Islet of Langerhans (tissue), 1 donor: ENCODE measurements around the gene TRMO.
"Not testable (repeated sequence)": the region's sequence is repeated elsewhere in the genome, so short reads cannot be mapped to it uniquely, and the experiment has no call there.

Source experiments
- FAIRE-seq: peaks from one replicate; lab custom pipeline; 2011; peaks lifted over from hg19 to GRCh38; lab: Jason Lieb, UNC

Gene TRMO

GRCh38 chr9:97921959-97922724 lies at the start of gene TRMO:
TSS of gene TRMO (minus strand) at chr9:97922500. CDS start at chr9:97922493, 7 bp downstream.
- FAIRE-seq, result peak; percentile 79

- FAIRE-seq, result no peak
Measured at GRCh38 chr9:97970165-97970564, 47.9 kb upstream of the TRMO start.

GRCh38 chr9:97969014-97969413 lies 46.7 kb upstream of the TRMO start:
- FAIRE-seq, result no peak

- no peak for FAIRE-seq
Measured at GRCh38 chr9:97966493-97966892, 44.2 kb upstream of the TRMO start.

GRCh38 chr9:97964901-97965300 lies 42.6 kb upstream of the TRMO start:
- FAIRE-seq, result no peak

- FAIRE-seq, result no peak
Measured at GRCh38 chr9:97963232-97963631, 40.9 kb upstream of the TRMO start.

- FAIRE-seq, result no peak
Measured at GRCh38 chr9:97962575-97962974, 40.3 kb upstream of the TRMO start.

- no peak for FAIRE-seq
Measured at GRCh38 chr9:97962136-97962535, 39.8 kb upstream of the TRMO start.

- FAIRE-seq, result no peak
Measured at GRCh38 chr9:97961361-97961760, 39.1 kb upstream of the TRMO start.

- FAIRE-seq, result not testable (repeated sequence)
Measured at GRCh38 chr9:97960678-97961328, 38.5 kb upstream of the TRMO start.

GRCh38 chr9:97959585-97959984 lies 37.3 kb upstream of the TRMO start:
- no peak for FAIRE-seq

- FAIRE-seq, result no peak
Measured at GRCh38 chr9:97958812-97959511, 36.7 kb upstream of the TRMO start.

GRCh38 chr9:97956331-97956730 lies 34.0 kb upstream of the TRMO start:
- FAIRE-seq, result no peak

- FAIRE-seq, result peak; percentile 75
Measured at GRCh38 chr9:97954550-97954989, 32.3 kb upstream of the TRMO start.

GRCh38 chr9:97950873-97951272 lies 28.6 kb upstream of the TRMO start:
- not testable (repeated sequence) for FAIRE-seq

- FAIRE-seq, result not testable (repeated sequence)
Measured at GRCh38 chr9:97947094-97947493, 24.8 kb upstream of the TRMO start.

- FAIRE-seq, result not testable (repeated sequence)
Measured at GRCh38 chr9:97945470-97945869, 23.2 kb upstream of the TRMO start.

- no peak for FAIRE-seq
Measured at GRCh38 chr9:97944612-97945011, 22.3 kb upstream of the TRMO start.

GRCh38 chr9:97943308-97943855 lies 21.1 kb upstream of the TRMO start:
- no peak for FAIRE-seq

- no peak for FAIRE-seq
Measured at GRCh38 chr9:97941323-97941722, 19.0 kb upstream of the TRMO start.

GRCh38 chr9:97940741-97941140 lies 18.4 kb upstream of the TRMO start:
- no peak for FAIRE-seq

- FAIRE-seq, result no peak
Measured at GRCh38 chr9:97940233-97940632, 17.9 kb upstream of the TRMO start.
